GM18502 (cell line): ENCODE measurements around the gene PGBD2.
"Not testable (repeated sequence)": the region's sequence is repeated elsewhere in the genome, so short reads cannot be mapped to it uniquely, and the experiment has no call there.

ENCODE experiments used
- ATAC-seq: cut with Tn5 transposase; IDR thresholded peaks from one replicate; pipeline ENCODE4 v1.9.1; 2021; ENCODE audit warnings: mild to moderate bottlenecking; ENCODE audit not compliant: unreplicated experiment, poor library complexity

PGBD2 gene

DNA sequence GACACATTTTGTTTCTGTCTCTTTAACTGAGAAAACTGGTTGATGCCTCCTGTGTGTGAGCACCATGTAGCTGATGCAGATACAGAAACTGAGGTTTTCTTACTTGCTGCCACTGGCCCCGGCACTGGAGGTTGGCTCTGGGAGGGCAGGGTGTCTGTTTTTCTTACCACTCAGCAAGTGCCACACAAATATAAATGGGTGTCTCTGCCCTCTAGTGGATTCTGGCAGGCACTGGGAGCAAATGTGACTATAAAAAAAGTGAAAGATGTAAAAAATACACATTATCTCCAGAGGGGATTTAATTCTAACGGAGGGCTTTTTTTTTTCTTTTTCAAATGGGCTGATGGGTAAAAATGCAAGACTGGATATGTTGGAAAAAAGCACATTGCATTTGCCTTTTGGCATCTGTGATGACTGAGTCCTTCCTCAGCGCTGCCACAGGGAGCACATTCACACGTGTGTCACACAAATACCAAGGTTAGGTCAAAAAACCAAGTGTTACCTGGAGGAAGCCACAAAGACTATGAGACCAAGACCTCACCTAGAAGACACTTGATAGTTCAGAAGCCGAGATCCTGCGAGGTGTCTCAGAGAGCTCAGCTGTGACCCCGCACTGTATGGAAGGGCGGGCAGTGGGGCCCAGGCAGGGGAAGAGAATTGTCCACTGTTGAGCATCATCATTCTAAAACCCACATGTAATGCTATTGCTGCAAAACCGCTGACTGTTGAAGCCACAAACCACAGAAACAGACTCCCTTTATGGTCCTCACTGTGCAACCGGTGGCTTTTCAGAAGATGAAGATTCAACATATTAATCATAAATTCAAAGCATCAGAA, 18.9 kb downstream of the PGBD2 start:
- ATAC-seq: peak; percentile 93

GRCh38 chr1:248925859-248926258, 19.8 kb downstream of the PGBD2 start:
- ATAC-seq: not testable (repeated sequence)

DNA sequence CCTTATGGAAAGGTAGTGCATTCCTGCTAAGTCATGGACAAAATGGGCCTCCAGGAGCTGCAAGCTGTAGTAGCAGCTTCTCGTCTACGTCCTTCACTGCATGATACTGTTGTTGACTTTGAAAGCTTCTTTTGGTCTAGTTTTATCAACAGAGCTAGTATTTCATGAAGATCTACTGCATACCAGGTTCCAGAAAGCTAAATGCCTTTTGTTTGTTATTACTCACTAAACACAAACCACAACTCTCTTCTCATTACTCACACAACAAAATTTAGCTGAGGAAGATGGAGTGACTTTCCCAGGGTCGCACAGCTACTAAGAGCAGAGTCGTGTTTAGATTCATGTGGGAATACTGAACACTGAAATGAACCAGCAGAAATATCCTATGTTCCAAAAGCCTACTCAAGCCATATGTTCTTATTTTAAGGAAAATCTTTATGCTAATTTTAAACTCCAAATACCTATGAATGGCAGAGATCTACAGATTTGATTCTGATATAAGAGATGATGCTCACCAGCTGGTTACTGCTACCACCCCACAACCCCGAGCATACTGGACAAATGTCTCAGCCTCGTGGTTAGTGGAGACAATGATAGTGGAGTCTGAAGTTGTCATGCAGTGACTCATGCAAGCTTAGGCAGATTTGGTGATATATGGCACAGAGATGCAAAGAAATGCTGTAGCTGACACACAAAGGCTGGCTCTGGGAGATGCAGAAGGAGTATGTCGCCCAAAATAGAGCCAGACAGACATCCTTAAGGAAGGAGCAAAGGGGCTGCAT, 20.6 kb downstream of the PGBD2 start:
- ATAC-seq: no peak

- not testable (repeated sequence) for ATAC-seq
These were observed 21.2 kb downstream of the PGBD2 start for GRCh38 chr1:248927283-248927682.

DNA sequence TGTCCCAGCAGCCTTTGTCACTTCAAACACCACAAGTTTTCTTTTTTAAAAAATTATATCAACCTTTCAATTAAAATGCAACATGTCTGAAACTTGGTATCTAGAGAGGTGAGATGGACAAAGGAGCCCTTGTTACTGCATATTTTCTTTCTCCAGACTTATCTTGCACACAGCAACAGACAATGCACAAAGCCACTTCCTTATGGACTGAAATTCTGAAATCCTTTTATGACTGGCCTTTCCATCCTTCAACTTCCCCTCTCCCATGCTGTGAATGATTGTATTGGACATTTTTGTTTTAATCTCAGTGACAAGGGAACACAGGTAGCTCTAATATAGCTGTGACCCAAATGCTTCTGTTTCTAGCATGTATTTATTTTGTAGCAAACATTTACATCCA, 22.1 kb downstream of the PGBD2 start:
- not testable (repeated sequence) for ATAC-seq

DNA sequence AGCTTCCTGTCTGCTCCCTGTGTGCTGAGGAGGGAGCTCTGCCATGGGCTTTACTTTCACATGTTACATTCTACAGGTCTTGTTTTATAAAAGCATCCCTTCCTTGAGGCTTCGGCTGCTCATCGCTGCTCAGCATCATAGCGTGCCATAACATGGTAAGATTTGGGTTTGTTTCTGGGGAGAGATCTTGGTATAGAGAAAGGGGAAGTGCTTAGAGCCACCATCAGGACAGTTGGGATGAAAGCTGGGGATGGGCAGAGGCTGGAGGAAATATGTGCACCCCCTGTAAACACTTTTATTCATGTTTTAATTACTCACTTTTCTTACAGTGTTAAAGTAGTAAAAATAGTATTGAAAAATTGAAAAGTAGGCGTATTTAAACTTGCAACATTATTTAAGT, 24.0 kb downstream of the PGBD2 start:
- not testable (repeated sequence) for ATAC-seq

DNA sequence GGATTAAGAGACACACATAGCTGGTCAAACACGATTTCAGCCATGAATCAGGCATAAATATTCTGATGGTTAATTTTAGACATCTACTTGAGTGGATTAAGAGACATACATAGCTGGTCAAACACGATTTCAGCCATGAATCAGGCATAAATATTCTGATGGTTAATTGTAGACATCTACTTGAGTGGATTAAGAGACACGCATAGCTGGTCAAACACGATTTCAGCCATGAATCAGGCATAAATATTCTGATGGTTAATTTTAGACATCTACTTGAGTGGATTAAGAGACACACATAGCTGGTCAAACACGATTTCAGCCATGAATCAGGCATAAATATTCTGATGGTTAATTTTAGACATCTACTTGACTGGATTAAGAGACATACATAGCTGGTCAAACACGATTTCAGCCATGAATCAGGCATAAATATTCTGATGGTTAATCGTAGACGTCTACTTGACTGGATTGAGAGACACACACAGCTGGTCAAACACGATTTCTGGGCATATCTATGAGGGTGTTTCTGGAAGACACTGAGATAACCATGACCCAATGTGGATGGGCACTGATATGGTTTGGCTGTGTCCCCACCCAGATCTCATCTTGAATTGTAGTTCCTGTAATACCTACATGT, 32.3 kb downstream of the PGBD2 start:
- not testable (repeated sequence) for ATAC-seq

- not testable (repeated sequence) for ATAC-seq
These were observed 38.3 kb downstream of the PGBD2 start for GRCh38 chr1:248944134-248944999.

GRCh38 chr1:248945000-248945423, 39.0 kb downstream of the PGBD2 start:
- not testable (repeated sequence) for ATAC-seq

DNA sequence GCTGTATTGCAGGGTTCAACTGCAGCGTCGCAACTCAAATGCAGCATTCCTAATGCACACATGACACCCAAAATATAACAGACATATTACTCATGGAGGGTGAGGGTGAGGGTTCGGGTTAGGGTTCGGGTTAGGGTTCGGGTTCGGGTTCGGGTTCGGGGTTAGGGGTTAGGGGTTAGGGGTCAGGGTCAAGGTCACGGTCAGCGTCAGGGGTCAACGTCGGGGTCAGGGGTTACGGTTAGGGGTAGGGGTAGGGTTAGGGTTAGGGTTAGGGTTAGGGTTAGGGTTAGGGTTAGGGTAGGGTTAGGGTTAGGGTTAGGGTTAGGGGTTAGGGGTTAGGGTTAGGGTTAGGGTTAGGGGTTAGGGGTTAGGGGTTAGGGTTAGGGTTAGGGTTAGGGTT, 39.4 kb downstream of the PGBD2 start:
- ATAC-seq: not testable (repeated sequence)

DNA sequence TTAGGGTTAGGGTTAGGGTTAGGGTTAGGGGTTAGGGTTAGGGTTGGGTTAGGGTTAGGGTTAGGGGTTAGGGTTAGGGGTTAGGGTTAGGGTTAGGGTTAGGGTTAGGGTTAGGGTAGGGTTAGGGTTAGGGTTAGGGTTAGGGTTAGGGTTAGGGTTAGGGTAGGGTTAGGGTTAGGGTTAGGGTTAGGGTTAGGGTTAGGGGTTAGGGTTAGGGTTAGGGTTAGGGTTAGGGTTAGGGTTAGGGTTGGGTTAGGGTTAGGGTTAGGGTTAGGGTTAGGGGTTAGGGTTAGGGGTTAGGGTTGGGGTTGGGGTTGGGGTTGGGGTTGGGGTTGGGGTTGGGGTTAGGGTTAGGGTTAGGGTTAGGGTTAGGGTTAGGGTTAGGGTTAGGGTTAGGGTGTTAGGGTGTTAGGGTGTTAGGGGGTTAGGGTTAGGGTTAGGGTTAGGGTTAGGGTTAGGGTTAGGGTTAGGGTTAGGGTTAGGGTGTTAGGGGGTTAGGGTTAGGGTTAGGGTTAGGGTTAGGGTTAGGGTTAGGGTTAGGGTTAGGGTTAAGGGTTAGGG, 39.9 kb downstream of the PGBD2 start:
- ATAC-seq: not testable (repeated sequence)
